ENCODE data around the gene VTI1A. TPM values are rescaled to one million over a fixed set of nuclear protein-coding genes. Genes with fewer than 3 reads are reported as not detected.

Gene VTI1A
- total RNA-seq, 2 experiments from 2014 or later = 27.1 to 33.4 TPM

GRCh38 chr10:112794201-112794600 is 347.2 kb downstream of the VTI1A start:
- POLR2A ChIA-PET = no interaction called here

DNA sequence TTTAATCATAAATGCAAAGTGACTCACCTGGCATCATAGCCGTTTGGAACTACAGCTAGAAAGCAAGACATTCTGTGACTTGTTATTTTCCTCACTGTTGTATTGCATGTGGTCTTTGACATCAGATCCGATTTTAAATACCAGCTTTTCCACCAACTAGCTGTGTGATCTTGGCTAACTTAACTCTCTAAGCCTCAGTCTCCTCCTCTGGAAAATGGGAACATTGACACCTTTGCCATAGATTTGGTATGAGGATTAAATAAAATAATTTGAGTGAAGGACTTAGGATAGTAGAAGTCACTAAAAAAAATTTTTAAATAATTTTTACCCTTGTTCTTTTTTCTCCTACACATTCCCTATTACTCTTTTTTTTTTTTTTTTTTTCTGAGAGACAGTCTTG is 348.1 kb downstream of the VTI1A start:
- POLR2A ChIA-PET = no interaction called here
- CTCF ChIA-PET = no interaction called here
- intact Hi-C loops (cut with DNase I, micrococcal nuclease) = no loop called here
- Mint-ChIP-seq H3K9me3 (ENCODE audit: low read depth) (no peaks in the 10 kb centered on the region), H3K4me3 (no peak overlapping the region), H3K27me3 (no peaks in the 10 kb centered on the region), H3K36me3 (ENCODE audit: low read depth) (no peaks in the 10 kb centered on the region), H3K27ac (no peak overlapping the region), H3K4me1 (no peaks in the 10 kb centered on the region)
- DNase-seq (no peak), ATAC-seq (no peak)

More at GRCh38 chr10:112794201-112794600, 347.2 kb downstream of the VTI1A start:
- ATAC-seq = no peak
- intact Hi-C loops (cut with DNase I, micrococcal nuclease) = no loop called here
- no peak overlapping the region for H3K4me3 Mint-ChIP-seq
- peaks cover 8% of the 10 kb centered on the region for H3K36me3 Mint-ChIP-seq (ENCODE audit: low read depth)
- H3K27ac Mint-ChIP-seq = no peak overlapping the region
- no peaks in the 10 kb centered on the region for H3K27me3 Mint-ChIP-seq
- DNase-seq = no peak
- H3K9me3 Mint-ChIP-seq (ENCODE audit: low read depth) = peaks cover 5% of the 10 kb centered on the region
- CTCF ChIA-PET = no interaction called here
- H3K4me1 Mint-ChIP-seq = no peaks in the 10 kb centered on the region

DNA sequence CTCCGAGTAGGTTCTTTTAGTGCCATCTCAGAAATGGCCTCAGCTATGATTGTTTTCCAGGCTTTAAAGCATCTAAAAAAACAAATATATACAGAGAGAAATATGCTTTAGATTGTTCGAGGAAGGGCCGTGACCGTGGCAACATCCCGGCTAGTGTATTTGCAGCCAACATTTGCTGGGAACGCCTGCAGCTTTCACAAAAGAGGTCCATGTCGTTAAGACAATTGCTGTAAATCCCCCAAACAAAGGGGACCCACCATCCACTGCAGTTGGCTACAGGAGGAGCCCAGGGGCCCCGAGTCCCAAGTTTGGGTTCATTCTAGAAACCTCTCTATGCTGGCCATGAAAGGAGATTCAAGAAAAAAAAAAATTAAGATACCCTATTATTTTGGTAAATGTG is 350.2 kb downstream of the VTI1A start:
- H3K9me3 Mint-ChIP-seq (ENCODE audit: low read depth) = no peaks in the 10 kb centered on the region
- ATAC-seq (no peak), DNase-seq (no peak)
- H3K4me3 Mint-ChIP-seq = no peak overlapping the region
- no peak overlapping the region for H3K27ac Mint-ChIP-seq
- intact Hi-C loops (cut with DNase I, micrococcal nuclease) = no loop called here
- ChIA-PET CTCF (interaction anchor here (0.8 kb wide), 1 partner anchor 372 kb away, joined by 4 read pairs; no protein-coding TSS in a partner anchor), POLR2A (no interaction called here)
- no peaks in the 10 kb centered on the region for H3K36me3 Mint-ChIP-seq (ENCODE audit: low read depth)
- H3K27me3 Mint-ChIP-seq = no peaks in the 10 kb centered on the region
- H3K4me1 Mint-ChIP-seq = no peaks in the 10 kb centered on the region

GRCh38 chr10:112797855-112798254 is 350.8 kb downstream of the VTI1A start:
- no peaks in the 10 kb centered on the region for H3K36me3 Mint-ChIP-seq (ENCODE audit: low read depth)
- no peak for ATAC-seq
- H3K27ac Mint-ChIP-seq = no peak overlapping the region
- ChIA-PET CTCF (interaction anchor here (0.5 kb wide), 1 partner anchor 661 kb away, joined by 3 read pairs; no protein-coding TSS in a partner anchor), POLR2A (no interaction called here)
- no peak for DNase-seq
- no peaks in the 10 kb centered on the region for H3K27me3 Mint-ChIP-seq
- no peak overlapping the region for H3K4me3 Mint-ChIP-seq
- H3K4me1 Mint-ChIP-seq = no peaks in the 10 kb centered on the region
- no peaks in the 10 kb centered on the region for H3K9me3 Mint-ChIP-seq (ENCODE audit: low read depth)
- intact Hi-C loops (cut with DNase I, micrococcal nuclease) = no loop called here

- no peaks in the 10 kb centered on the region for H3K9me3 Mint-ChIP-seq (ENCODE audit: low read depth)
- no peaks in the 10 kb centered on the region for H3K36me3 Mint-ChIP-seq (ENCODE audit: low read depth)
- intact Hi-C loops (cut with DNase I, micrococcal nuclease) = no loop called here
- H3K4me1 Mint-ChIP-seq = no peaks in the 10 kb centered on the region
- DNase-seq (no peak), ATAC-seq (no peak)
- no peaks in the 10 kb centered on the region for H3K27me3 Mint-ChIP-seq
- ChIA-PET CTCF (no interaction called here), POLR2A (no interaction called here)
- no peak overlapping the region for H3K27ac Mint-ChIP-seq
- no peak overlapping the region for H3K4me3 Mint-ChIP-seq
Observed at GRCh38 chr10:112799038-112799437, 352.0 kb downstream of the VTI1A start.

DNA sequence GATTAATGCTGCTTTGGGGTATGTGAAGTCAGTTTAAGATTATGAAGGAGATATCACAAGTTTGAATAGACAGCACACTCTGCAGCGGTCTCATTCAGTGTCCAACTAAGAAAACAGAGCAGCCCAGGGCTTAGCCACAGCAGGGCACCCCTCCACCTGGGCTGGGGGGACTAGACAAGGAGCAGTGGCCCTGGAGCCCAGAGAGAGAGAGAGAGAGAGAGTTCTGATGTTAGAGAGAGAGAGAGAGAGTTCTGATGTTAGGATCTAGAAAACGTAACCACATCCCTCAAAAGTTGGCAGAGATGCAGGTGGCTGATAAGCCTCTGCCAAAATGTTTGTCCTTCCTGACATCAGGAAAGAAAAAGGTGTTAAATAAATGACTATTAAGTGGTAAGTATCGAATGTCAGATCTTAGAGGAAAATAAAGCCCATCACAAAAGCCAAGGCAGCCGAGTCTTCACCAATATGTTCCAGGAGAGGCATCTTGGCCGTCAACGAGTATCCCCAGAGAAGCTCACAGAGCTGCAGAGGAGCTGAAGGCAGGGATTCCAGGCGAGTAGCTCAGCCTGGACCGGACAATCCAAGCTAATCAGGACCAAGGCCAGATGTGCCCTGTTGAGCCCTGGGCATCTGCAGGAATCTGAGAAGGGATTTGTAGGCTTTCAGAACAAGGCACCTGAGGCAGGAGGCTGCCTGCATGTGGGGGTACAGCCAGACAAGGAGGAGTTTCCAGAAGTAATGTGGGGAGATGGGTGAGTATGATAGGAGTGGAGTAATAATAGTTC is 352.9 kb downstream of the VTI1A start:
- DNase-seq (no peak), ATAC-seq (no peak)
- Mint-ChIP-seq H3K27me3 (no peaks in the 10 kb centered on the region), H3K4me3 (no peak overlapping the region), H3K36me3 (ENCODE audit: low read depth) (no peaks in the 10 kb centered on the region), H3K9me3 (ENCODE audit: low read depth) (no peaks in the 10 kb centered on the region), H3K4me1 (no peaks in the 10 kb centered on the region), H3K27ac (no peak overlapping the region)
- intact Hi-C loops (cut with DNase I, micrococcal nuclease) = no loop called here
- ChIA-PET POLR2A (no interaction called here), CTCF (no interaction called here)

- Mint-ChIP-seq H3K27me3 (no peaks in the 10 kb centered on the region), H3K9me3 (ENCODE audit: low read depth) (no peaks in the 10 kb centered on the region), H3K27ac (no peak overlapping the region), H3K4me1 (no peaks in the 10 kb centered on the region), H3K4me3 (no peak overlapping the region), H3K36me3 (ENCODE audit: low read depth) (no peaks in the 10 kb centered on the region)
- ChIA-PET POLR2A (no interaction called here), CTCF (no interaction called here)
- ATAC-seq = no peak
- DNase-seq = no peak
- intact Hi-C loops (cut with DNase I, micrococcal nuclease) = no loop called here
Observed at GRCh38 chr10:112801004-112801403, 354.0 kb downstream of the VTI1A start.

GRCh38 chr10:112801748-112802147 is 354.7 kb downstream of the VTI1A start:
- Mint-ChIP-seq H3K9me3 (ENCODE audit: low read depth) (no peaks in the 10 kb centered on the region), H3K4me3 (no peak overlapping the region), H3K27me3 (no peaks in the 10 kb centered on the region), H3K36me3 (ENCODE audit: low read depth) (no peaks in the 10 kb centered on the region), H3K4me1 (no peaks in the 10 kb centered on the region), H3K27ac (no peak overlapping the region)
- POLR2A ChIA-PET = no interaction called here
- ATAC-seq = no peak
- intact Hi-C loops (cut with DNase I, micrococcal nuclease) = no loop called here
- no peak for DNase-seq
- CTCF ChIA-PET = no interaction called here

DNA sequence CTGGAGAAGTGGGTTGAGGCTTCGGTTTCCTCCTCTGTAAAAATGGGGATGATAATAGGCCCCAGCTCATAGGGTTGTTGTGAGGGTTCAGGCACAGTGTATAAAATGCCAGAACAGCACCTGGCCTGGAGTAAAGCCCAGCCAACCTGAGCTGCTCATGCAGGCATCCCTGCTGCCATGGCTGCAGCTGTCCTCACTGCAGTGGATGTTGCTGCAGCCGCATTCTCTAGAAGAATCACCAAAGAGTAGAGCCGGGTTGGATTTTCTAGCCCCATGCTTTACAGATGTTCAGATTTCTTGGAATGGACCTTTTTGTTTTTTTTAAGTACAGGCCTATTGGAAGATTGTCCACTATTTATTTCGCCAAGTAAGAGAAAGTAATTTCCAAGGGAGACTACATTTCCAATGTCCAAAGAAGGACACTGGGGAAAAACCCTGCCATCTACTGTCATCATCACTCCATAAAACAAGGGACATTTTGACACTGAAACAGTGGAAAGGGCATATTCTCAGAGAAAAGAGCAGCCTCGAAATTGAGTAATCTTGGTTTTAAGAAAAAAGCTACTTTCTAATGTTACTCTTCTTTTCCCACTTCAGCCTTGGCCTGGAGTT is 355.5 kb downstream of the VTI1A start:
- no peaks in the 10 kb centered on the region for H3K4me1 Mint-ChIP-seq
- CTCF ChIA-PET = no interaction called here

DNA sequence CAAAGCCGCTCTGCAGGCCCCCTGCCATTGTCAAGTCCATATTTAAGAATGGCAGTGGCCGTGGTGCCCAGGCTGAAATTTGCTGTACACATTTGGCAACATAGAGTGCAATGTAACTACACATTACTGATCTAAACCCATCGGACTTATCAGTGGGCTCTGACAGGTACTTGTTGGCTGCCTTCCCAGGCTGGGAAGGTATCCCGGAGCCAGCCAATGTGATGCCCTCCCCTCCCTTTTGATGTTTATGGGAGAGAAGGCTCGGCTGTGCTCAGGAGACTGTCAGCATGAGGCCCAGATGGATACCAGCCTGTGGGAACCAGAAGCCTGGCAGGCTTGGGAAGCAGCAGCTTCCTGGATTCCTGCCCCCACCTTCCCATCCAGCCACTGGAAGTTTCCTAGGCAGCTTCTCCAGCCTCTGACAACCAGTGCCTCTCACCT is 357.0 kb downstream of the VTI1A start:
- H3K9me3 Mint-ChIP-seq (ENCODE audit: low read depth) = no peaks in the 10 kb centered on the region
- H3K27ac Mint-ChIP-seq = no peak overlapping the region
- no peak overlapping the region for H3K4me3 Mint-ChIP-seq
- no peak for ATAC-seq
- CTCF ChIA-PET = no interaction called here
- H3K4me1 Mint-ChIP-seq = no peaks in the 10 kb centered on the region
- H3K36me3 Mint-ChIP-seq (ENCODE audit: low read depth) = peaks cover 2% of the 10 kb centered on the region
- intact Hi-C loops (cut with DNase I, micrococcal nuclease) = no loop called here
- DNase-seq = no peak
- no peaks in the 10 kb centered on the region for H3K27me3 Mint-ChIP-seq
- POLR2A ChIA-PET = no interaction called here

More for the DNA sequence above, 355.5 kb downstream of the VTI1A start:
- Mint-ChIP-seq H3K27ac (no peak overlapping the region), H3K4me3 (no peak overlapping the region), H3K36me3 (ENCODE audit: low read depth) (peaks cover 2% of the 10 kb centered on the region), H3K27me3 (no peaks in the 10 kb centered on the region), H3K9me3 (ENCODE audit: low read depth) (no peaks in the 10 kb centered on the region)
- ATAC-seq (no peak), DNase-seq (no peak)
- POLR2A ChIA-PET = no interaction called here
- intact Hi-C loops (cut with DNase I, micrococcal nuclease) = no loop called here

DNA sequence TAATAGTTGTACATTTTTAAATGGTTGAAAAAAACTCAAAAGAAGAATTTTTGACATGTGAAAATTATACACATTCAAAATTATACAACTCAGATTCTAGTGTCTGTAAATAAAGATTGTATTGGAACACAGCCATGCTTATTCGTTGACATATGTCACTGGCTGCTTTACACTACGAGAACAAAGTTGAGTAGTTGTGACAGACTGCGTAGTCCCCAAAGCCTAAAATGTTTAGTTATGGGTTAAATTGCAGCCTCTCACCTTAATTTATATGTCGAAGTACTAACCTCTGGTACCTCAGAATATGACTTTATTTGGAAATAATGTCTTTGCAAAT is 358.2 kb downstream of the VTI1A start:
- ATAC-seq = no peak
- Mint-ChIP-seq H3K9me3 (ENCODE audit: low read depth) (no peaks in the 10 kb centered on the region), H3K4me3 (no peak overlapping the region), H3K27ac (no peak overlapping the region), H3K4me1 (no peaks in the 10 kb centered on the region), H3K27me3 (no peaks in the 10 kb centered on the region), H3K36me3 (ENCODE audit: low read depth) (peaks cover 7% of the 10 kb centered on the region)
- intact Hi-C loops (cut with DNase I, micrococcal nuclease) = no loop called here
- CTCF ChIA-PET = no interaction called here
- POLR2A ChIA-PET = interaction anchor here (0.6 kb wide), 1 partner anchor 45 kb away, joined by 3 read pairs; no protein-coding TSS in a partner anchor
- no peak for DNase-seq

DNA sequence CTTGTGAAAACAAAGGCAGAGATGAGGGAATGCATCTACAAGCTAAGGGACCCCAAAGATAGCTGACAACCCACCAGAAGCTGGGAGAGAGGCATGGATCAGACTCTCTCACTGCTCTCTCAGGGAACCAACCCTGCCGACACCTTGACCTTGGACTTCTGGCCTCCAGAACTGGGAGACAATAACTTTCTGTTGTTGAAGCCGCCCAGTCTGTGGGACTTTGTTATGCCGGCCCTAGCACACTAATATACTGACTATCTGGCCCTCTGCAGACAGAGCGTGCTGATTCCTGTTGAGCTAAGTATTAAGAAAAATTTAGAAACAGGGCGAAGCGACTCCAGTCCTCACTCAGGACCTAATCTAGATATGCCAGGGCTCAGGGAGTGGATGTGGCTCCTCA is 358.7 kb downstream of the VTI1A start:
- no peak for DNase-seq
- CTCF ChIA-PET = no interaction called here
- intact Hi-C loops (cut with DNase I, micrococcal nuclease) = no loop called here
- POLR2A ChIA-PET = no interaction called here
- no peak for ATAC-seq
- no peak overlapping the region for H3K27ac Mint-ChIP-seq
- peaks cover 7% of the 10 kb centered on the region for H3K36me3 Mint-ChIP-seq (ENCODE audit: low read depth)
- H3K27me3 Mint-ChIP-seq = no peaks in the 10 kb centered on the region
- no peak overlapping the region for H3K4me3 Mint-ChIP-seq
- no peaks in the 10 kb centered on the region for H3K9me3 Mint-ChIP-seq (ENCODE audit: low read depth)
- no peaks in the 10 kb centered on the region for H3K4me1 Mint-ChIP-seq
